ENCODE measurements around the gene PET117.
"Not testable (repeated sequence)": the region's sequence is repeated elsewhere in the genome, so short reads cannot be mapped to it uniquely, and the experiment has no call there.

Gene PET117

GRCh38 chr20:18137412-18138265 is at the start of gene PET117, which contains the start of gene KAT14:
Gene PET117 (plus strand): TSS chr20:18137863. CDS start chr20:18137956, 93 bp downstream.
Gene KAT14 (plus strand): TSS chr20:18137863. CDS start chr20:18142661, 4,798 bp downstream.
- peak within 1 kb of the TSS; percentile 48 for H3K27ac ChIP-seq (ENCODE audit: low read length)
- peaks cover 8% of the 10 kb centered on the region for H3K36me3 ChIP-seq (ENCODE audit: insufficient read depth, low read depth, low read length)
- H3K4me1 ChIP-seq (ENCODE audit: insufficient read depth, low read length) = peaks cover 3% of the 10 kb centered on the region; the same call in 1 of the 2 replicates
- H3K27me3 ChIP-seq (ENCODE audit: insufficient read depth, low read length) = peaks cover 11% of the 10 kb centered on the region
- peak within 1 kb of the TSS; percentile 98 for H3K4me3 ChIP-seq (ENCODE audit: low read length)
- no peaks in the 10 kb centered on the region for H3K9me3 ChIP-seq (ENCODE audit: insufficient read depth, low read depth, low read length)
- peak within 1 kb of the TSS; percentile 98 for H3K9ac ChIP-seq (ENCODE audit: low read depth, low read length)

- H3K27ac ChIP-seq (ENCODE audit: low read length); H3K9me3 ChIP-seq (ENCODE audit: insufficient read depth, low read depth, low read length); H3K4me3 ChIP-seq (ENCODE audit: low read length); H3K27me3 ChIP-seq (ENCODE audit: insufficient read depth, low read length); H3K4me1 ChIP-seq (ENCODE audit: insufficient read depth, low read length); H3K9ac ChIP-seq (ENCODE audit: low read depth, low read length); H3K36me3 ChIP-seq (ENCODE audit: insufficient read depth, low read depth, low read length): not testable (repeated sequence)
Measured at GRCh38 chr20:18088298-18088697, 49.4 kb upstream of the PET117 start.

GRCh38 chr20:18088841-18089240 is 48.8 kb upstream of the PET117 start:
- not testable (repeated sequence) for H3K4me3 ChIP-seq (ENCODE audit: low read length); H3K9me3 ChIP-seq (ENCODE audit: insufficient read depth, low read depth, low read length); H3K27ac ChIP-seq (ENCODE audit: low read length); H3K9ac ChIP-seq (ENCODE audit: low read depth, low read length); H3K27me3 ChIP-seq (ENCODE audit: insufficient read depth, low read length); H3K36me3 ChIP-seq (ENCODE audit: insufficient read depth, low read depth, low read length); H3K4me1 ChIP-seq (ENCODE audit: insufficient read depth, low read length)

- no peaks in the 10 kb centered on the region for H3K27me3 ChIP-seq (ENCODE audit: insufficient read depth, low read length)
- no peaks in the 10 kb centered on the region for H3K36me3 ChIP-seq (ENCODE audit: insufficient read depth, low read depth, low read length)
- no peak overlapping the region for H3K27ac ChIP-seq (ENCODE audit: low read length)
- no peaks in the 10 kb centered on the region for H3K4me1 ChIP-seq (ENCODE audit: insufficient read depth, low read length)
- no peaks in the 10 kb centered on the region for H3K9me3 ChIP-seq (ENCODE audit: insufficient read depth, low read depth, low read length)
- no peak overlapping the region for H3K9ac ChIP-seq (ENCODE audit: low read depth, low read length)
- no peak overlapping the region for H3K4me3 ChIP-seq (ENCODE audit: low read length)
Measured at GRCh38 chr20:18090044-18090443, 47.6 kb upstream of the PET117 start.

DNA sequence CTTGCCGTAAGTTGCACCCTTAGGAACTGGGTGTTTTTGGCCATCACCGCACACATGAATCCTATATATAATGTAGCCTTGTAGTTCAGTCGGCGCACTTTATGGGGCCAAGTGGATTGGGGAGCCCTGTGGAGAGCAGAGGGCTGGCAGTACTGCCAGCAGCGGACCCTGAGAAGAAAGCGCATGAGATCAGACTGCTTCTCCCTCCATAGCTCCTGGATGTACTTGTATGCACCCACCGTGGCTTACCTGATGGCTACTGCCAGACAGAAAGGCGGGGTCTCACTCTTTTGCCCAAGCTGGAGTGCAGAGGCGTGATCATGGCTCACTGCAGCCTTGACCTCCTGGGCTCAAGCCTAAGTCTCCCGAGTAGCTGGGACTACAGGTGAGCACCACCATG is 47.2 kb upstream of the PET117 start:
- Histone ChIP-seq H3K27ac (ENCODE audit: low read length) (no peak overlapping the region), H3K4me3 (ENCODE audit: low read length) (no peak overlapping the region), H3K27me3 (ENCODE audit: insufficient read depth, low read length) (no peaks in the 10 kb centered on the region), H3K9me3 (ENCODE audit: insufficient read depth, low read depth, low read length) (no peaks in the 10 kb centered on the region), H3K9ac (ENCODE audit: low read depth, low read length) (no peak overlapping the region), H3K36me3 (ENCODE audit: insufficient read depth, low read depth, low read length) (no peaks in the 10 kb centered on the region), H3K4me1 (ENCODE audit: insufficient read depth, low read length) (no peaks in the 10 kb centered on the region)

DNA sequence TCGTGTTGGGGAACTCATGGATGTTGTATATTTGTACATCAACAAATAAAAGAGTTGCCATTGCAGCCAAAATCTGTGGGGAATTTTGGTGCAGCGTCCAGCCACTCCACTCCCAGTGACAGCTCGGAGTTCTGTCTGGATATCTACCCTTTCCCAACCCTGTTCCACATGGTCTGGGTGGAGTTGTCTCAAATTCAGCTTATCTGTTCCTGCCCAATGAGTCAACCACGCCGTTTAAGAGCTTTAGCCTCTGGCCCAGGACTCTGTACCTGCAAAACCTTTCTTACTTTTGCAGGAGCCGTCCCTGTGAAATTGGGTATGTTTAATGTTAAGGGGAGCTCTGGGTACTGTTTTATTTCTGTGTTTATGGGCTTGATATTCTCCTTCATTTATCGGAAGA is 46.0 kb upstream of the PET117 start:
- no peaks in the 10 kb centered on the region for H3K27me3 ChIP-seq (ENCODE audit: insufficient read depth, low read length)
- H3K36me3 ChIP-seq (ENCODE audit: insufficient read depth, low read depth, low read length) = no peaks in the 10 kb centered on the region

DNA sequence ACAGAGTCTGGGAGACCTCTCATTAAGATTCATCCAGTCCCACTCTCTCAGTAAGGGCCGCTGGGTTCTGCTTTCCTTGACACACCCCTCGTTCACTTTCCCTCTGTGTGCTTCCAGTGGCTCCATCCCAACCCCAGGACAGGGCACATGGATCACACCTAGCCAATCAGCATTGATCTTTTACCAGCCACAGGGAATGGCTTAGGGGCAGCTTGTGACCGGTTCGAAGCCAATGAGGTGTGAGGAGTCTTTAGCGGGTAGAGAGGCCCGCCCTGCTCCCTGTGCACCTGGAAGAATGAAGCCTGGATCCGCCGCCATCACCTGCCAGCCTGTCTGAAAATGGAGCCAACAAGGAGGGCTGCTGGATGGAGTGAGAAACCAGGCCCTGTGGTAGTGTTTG is 44.8 kb upstream of the PET117 start:
- no peaks in the 10 kb centered on the region for H3K4me1 ChIP-seq (ENCODE audit: insufficient read depth, low read length)
- H3K9me3 ChIP-seq (ENCODE audit: insufficient read depth, low read depth, low read length) = no peaks in the 10 kb centered on the region
- no peak overlapping the region for H3K27ac ChIP-seq (ENCODE audit: low read length)
- no peaks in the 10 kb centered on the region for H3K27me3 ChIP-seq (ENCODE audit: insufficient read depth, low read length)
- H3K4me3 ChIP-seq (ENCODE audit: low read length) = no peak overlapping the region
- H3K36me3 ChIP-seq (ENCODE audit: insufficient read depth, low read depth, low read length) = no peaks in the 10 kb centered on the region
- no peak overlapping the region for H3K9ac ChIP-seq (ENCODE audit: low read depth, low read length)

More for the DNA sequence above, 46.0 kb upstream of the PET117 start:
- Histone ChIP-seq H3K27ac (ENCODE audit: low read length) (no peak overlapping the region), H3K9me3 (ENCODE audit: insufficient read depth, low read depth, low read length) (no peaks in the 10 kb centered on the region), H3K4me1 (ENCODE audit: insufficient read depth, low read length) (no peaks in the 10 kb centered on the region), H3K4me3 (ENCODE audit: low read length) (no peak overlapping the region), H3K9ac (ENCODE audit: low read depth, low read length) (no peak overlapping the region)

DNA sequence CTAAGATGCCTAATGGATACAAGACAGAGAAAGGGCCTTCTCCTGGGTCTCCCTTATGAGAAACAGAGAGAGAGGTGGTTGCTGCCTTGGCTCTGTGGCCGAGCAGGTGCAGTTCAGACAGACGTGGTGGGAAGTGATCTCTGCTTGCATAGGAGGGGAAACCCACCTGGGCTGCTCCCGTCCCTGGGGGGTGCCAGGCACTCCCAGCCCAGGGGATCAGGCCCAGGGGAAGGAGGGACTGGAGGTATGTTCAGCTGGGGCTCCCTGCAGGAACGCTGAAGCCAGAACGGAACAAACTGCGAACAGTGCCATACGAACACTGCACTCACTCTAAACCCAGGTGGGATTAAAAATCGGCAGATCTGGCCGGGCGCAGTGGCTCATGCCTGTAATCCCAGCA is 44.3 kb upstream of the PET117 start:
- Histone ChIP-seq H3K27me3 (ENCODE audit: insufficient read depth, low read length) (no peaks in the 10 kb centered on the region), H3K27ac (ENCODE audit: low read length) (no peak overlapping the region), H3K4me1 (ENCODE audit: insufficient read depth, low read length) (no peaks in the 10 kb centered on the region), H3K9ac (ENCODE audit: low read depth, low read length) (no peak overlapping the region), H3K4me3 (ENCODE audit: low read length) (no peak overlapping the region), H3K36me3 (ENCODE audit: insufficient read depth, low read depth, low read length) (no peaks in the 10 kb centered on the region), H3K9me3 (ENCODE audit: insufficient read depth, low read depth, low read length) (no peaks in the 10 kb centered on the region)

DNA sequence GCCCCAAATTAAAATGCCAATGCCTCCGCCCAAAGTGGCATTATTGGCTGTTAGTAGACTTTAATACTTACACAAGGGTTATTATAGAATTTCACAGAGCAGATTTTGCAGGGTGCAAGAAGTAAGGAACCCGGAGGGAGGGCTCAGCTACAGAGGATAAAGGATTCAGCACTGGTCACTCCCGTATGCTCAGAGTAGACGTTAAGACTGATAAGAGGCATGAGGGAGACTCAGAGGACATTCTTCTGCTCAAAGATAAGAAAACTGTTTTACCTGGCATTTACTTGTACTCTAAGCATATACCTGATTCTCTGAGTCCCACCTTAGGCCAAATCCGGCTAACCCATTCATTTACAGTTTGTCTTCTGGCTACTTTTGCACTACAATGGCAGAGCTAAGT is 43.5 kb upstream of the PET117 start:
- Histone ChIP-seq H3K27me3 (ENCODE audit: insufficient read depth, low read length) (no peaks in the 10 kb centered on the region), H3K27ac (ENCODE audit: low read length) (no peak overlapping the region), H3K36me3 (ENCODE audit: insufficient read depth, low read depth, low read length) (no peaks in the 10 kb centered on the region), H3K9ac (ENCODE audit: low read depth, low read length) (no peak overlapping the region), H3K4me1 (ENCODE audit: insufficient read depth, low read length) (no peaks in the 10 kb centered on the region), H3K4me3 (ENCODE audit: low read length) (no peak overlapping the region), H3K9me3 (ENCODE audit: insufficient read depth, low read depth, low read length) (no peaks in the 10 kb centered on the region)

DNA sequence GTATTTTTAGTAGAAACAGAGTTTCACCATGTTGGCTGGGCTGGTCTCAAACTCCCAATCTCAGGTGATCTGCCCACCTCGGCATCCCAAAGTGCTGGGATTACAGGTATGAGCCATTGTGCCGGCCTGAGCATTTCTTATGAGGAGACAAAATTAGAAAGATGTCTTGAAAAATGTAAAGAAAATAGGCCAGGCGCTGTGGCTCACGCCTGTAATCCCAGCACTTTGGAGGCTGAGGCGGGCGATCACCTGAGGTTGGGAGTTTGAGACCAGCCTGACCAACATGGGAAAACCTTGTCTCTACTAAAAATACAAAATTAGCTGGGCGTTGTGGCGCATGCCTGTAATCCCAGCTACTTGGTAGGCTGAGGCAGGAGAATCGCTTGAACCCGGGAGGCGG is 37.1 kb upstream of the PET117 start:
- H3K27ac ChIP-seq (ENCODE audit: low read length); H3K36me3 ChIP-seq (ENCODE audit: insufficient read depth, low read depth, low read length); H3K4me1 ChIP-seq (ENCODE audit: insufficient read depth, low read length); H3K27me3 ChIP-seq (ENCODE audit: insufficient read depth, low read length); H3K9ac ChIP-seq (ENCODE audit: low read depth, low read length); H3K9me3 ChIP-seq (ENCODE audit: insufficient read depth, low read depth, low read length); H3K4me3 ChIP-seq (ENCODE audit: low read length): not testable (repeated sequence)

DNA sequence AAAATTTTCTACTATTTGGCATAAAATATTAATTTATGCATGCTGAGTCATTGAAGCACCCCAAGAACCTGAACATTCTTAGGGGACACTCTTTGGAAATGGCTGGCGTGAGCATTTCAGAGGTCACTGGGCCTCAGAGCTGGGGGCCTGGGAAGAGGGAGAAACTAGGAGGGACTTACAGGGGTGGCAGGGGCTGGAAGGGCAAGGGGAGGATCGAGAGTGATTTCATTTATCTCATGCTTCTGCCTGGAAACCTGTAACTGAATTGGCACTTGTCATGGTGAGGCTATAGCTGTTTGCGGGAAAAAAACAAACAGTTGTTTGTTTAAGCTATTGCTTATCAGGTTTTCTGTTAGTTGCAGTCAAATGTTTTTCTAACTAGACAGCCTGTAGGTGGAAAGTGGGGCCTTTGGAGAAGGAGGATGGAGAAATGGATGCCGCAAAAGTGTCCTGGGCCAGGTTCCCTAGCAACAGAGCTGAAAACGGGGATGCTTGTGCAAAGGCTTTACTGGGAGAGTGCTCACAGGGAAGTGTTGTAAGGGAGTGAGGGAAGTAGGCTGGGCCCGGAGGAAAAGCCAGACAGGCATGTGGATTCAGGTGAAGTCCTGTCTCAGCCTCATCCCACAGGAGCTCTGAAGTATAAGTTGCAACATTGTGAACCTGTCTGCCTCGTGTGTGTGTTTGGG is 36.4 kb upstream of the PET117 start:
- Histone ChIP-seq H3K4me3 (ENCODE audit: low read length) (peak overlapping the region; percentile 12; the same call in 1 of the 2 replicates), H3K9ac (ENCODE audit: low read depth, low read length) (no peak overlapping the region), H3K27ac (ENCODE audit: low read length) (no peak overlapping the region), H3K9me3 (ENCODE audit: insufficient read depth, low read depth, low read length) (no peaks in the 10 kb centered on the region), H3K27me3 (ENCODE audit: insufficient read depth, low read length) (no peaks in the 10 kb centered on the region), H3K36me3 (ENCODE audit: insufficient read depth, low read depth, low read length) (no peaks in the 10 kb centered on the region), H3K4me1 (ENCODE audit: insufficient read depth, low read length) (peaks cover 7% of the 10 kb centered on the region)

GRCh38 chr20:18103497-18103896 is 34.2 kb upstream of the PET117 start:
- H3K9ac ChIP-seq (ENCODE audit: low read depth, low read length) = no peak overlapping the region
- no peaks in the 10 kb centered on the region for H3K27me3 ChIP-seq (ENCODE audit: insufficient read depth, low read length)
- H3K4me1 ChIP-seq (ENCODE audit: insufficient read depth, low read length) = peaks cover 7% of the 10 kb centered on the region
- H3K4me3 ChIP-seq (ENCODE audit: low read length) = no peak overlapping the region
- no peak overlapping the region for H3K27ac ChIP-seq (ENCODE audit: low read length)
- H3K36me3 ChIP-seq (ENCODE audit: insufficient read depth, low read depth, low read length) = no peaks in the 10 kb centered on the region
- no peaks in the 10 kb centered on the region for H3K9me3 ChIP-seq (ENCODE audit: insufficient read depth, low read depth, low read length)

Data from iPS-20b (cell line).